H9 (cell line): ENCODE measurements around the gene SPEM3. TPM values are rescaled to one million over a fixed set of nuclear protein-coding genes. Genes with fewer than 3 reads are reported as not detected.
A peak's percentile ranks its signal among the peaks of the same experiment; 100 is the strongest.

ENCODE experiments used
- DNase-seq: peaks from one replicate; pipeline ENCODE4 v3.0.0-alpha.2; 2017
- H2AFZ ChIP-seq: one replicate; pipeline ENCODE4 v1.6.1; 2013; ENCODE audit warnings: mild to moderate bottlenecking, low read length, control low read depth, moderate library complexity
- H2AK5ac ChIP-seq: 2 replicates; pipeline ENCODE4 v1.6.1; 2013; ENCODE audit warnings: low read length, control low read depth, mixed read lengths; ENCODE audit not compliant: insufficient read length
- H2BK120ac ChIP-seq: one replicate; pipeline ENCODE4 v1.6.1; 2013; ENCODE audit warnings: low read depth, mild to moderate bottlenecking, low read length, control low read depth, inconsistent platforms; ENCODE audit not compliant: poor library complexity, severe bottlenecking
- H2BK12ac ChIP-seq: 2 replicates; pipeline ENCODE4 v1.6.1; 2013; ENCODE audit warnings: low read length, control low read depth, mixed read lengths, low read depth; ENCODE audit not compliant: insufficient read length
- H2BK15ac ChIP-seq: 2 replicates; pipeline ENCODE4 v1.6.1; 2013; ENCODE audit warnings: low read depth, low read length, control low read depth
- H2BK20ac ChIP-seq: one replicate; pipeline ENCODE4 v1.6.1; 2013; ENCODE audit warnings: low read depth, mild to moderate bottlenecking, low read length, control low read depth, inconsistent platforms; ENCODE audit not compliant: poor library complexity, severe bottlenecking
- H2BK5ac ChIP-seq: 2 replicates; pipeline ENCODE4 v1.6.1; 2013; ENCODE audit warnings: low read length, control low read depth, mixed read lengths; ENCODE audit not compliant: insufficient read length
- H3K14ac ChIP-seq: 2 replicates; pipeline ENCODE4 v1.6.1; 2013; ENCODE audit warnings: low read length, control low read depth; ENCODE audit not compliant: insufficient read depth
- H3K18ac ChIP-seq: 2 replicates; pipeline ENCODE4 v1.6.1; 2013; ENCODE audit warnings: low read depth, mild to moderate bottlenecking, mixed read lengths, low read length, control low read depth; ENCODE audit not compliant: insufficient read length
- H3K23ac ChIP-seq: 2 replicates; pipeline ENCODE4 v1.6.1; 2013; ENCODE audit warnings: low read length, control low read depth, mixed read lengths, low read depth; ENCODE audit not compliant: insufficient read length
- H3K23me2 ChIP-seq: 2 replicates; pipeline ENCODE4 v1.6.1; 2013; ENCODE audit warnings: low read depth, mild to moderate bottlenecking, mixed read lengths, low read length, control low read depth; ENCODE audit not compliant: insufficient read length, poor library complexity, severe bottlenecking
- H3K27ac ChIP-seq: 2 replicates; pipeline ENCODE4 v1.5.1; 2013; ENCODE audit warnings: low read length, control low read depth, mixed read lengths, low read depth; ENCODE audit not compliant: insufficient read length
- H3K27me3 ChIP-seq: 2 replicates; pipeline ENCODE4 v1.6.1; 2013; ENCODE audit warnings: low read length, control low read depth, inconsistent platforms; ENCODE audit not compliant: insufficient read depth
- H3K4ac ChIP-seq: 2 replicates; pipeline ENCODE4 v1.6.1; 2013; ENCODE audit warnings: low read depth, mild to moderate bottlenecking, control low read depth, inconsistent platforms, low read length, moderate library complexity
- H3K4me1 ChIP-seq: 2 replicates; pipeline ENCODE4 v1.6.1; 2013; ENCODE audit warnings: low read length, control low read depth, inconsistent platforms; ENCODE audit not compliant: insufficient read depth
- H3K4me2 ChIP-seq: 2 replicates; pipeline ENCODE4 v1.6.1; 2013; ENCODE audit warnings: low read length, control low read depth, mixed read lengths; ENCODE audit not compliant: insufficient read length, insufficient read depth
- H3K56ac ChIP-seq: 2 replicates; pipeline ENCODE4 v1.6.1; 2013; ENCODE audit warnings: low read depth, mild to moderate bottlenecking, mixed read lengths, low read length, control low read depth; ENCODE audit not compliant: insufficient read length
- H3K79me1 ChIP-seq: 2 replicates; pipeline ENCODE4 v1.6.1; 2013; ENCODE audit warnings: low read depth, mild to moderate bottlenecking, moderate library complexity, low read length, control low read depth, inconsistent platforms; ENCODE audit not compliant: insufficient read depth, poor library complexity, severe bottlenecking
- H3K79me2 ChIP-seq: 2 replicates; pipeline ENCODE4 v1.6.1; 2013; ENCODE audit warnings: low read length, control low read depth, inconsistent platforms; ENCODE audit not compliant: insufficient read depth
- H3K9ac ChIP-seq: 2 replicates; pipeline ENCODE4 v1.6.1; 2013; ENCODE audit warnings: low read length, control low read depth, mixed read lengths; ENCODE audit not compliant: insufficient read length; ENCODE audit errors: extremely low read depth
- H3K9me3 ChIP-seq: one replicate; pipeline ENCODE4 v1.6.1; 2013; ENCODE audit warnings: low read depth, low read length, inconsistent platforms; ENCODE audit not compliant: control insufficient read depth
- H3T11ph ChIP-seq: one replicate; pipeline ENCODE4 v1.6.1; 2013; ENCODE audit warnings: mild to moderate bottlenecking, low read length, control low read depth, inconsistent platforms
- H4K20me1 ChIP-seq: one replicate; pipeline ENCODE4 v1.6.1; 2013; ENCODE audit not compliant: control insufficient read depth, insufficient read length, insufficient read depth
- H4K5ac ChIP-seq: 2 replicates; pipeline ENCODE4 v1.6.1; 2013; ENCODE audit warnings: low read depth, mild to moderate bottlenecking, mixed read lengths, low read length, control low read depth; ENCODE audit not compliant: insufficient read length
- H4K8ac ChIP-seq: replicated peaks from 2 replicates; pipeline ENCODE4 v1.6.1; 2013; ENCODE audit warnings: low read length, control low read depth, mixed read lengths, low read depth; ENCODE audit not compliant: insufficient read length
- H4K91ac ChIP-seq: 2 replicates; pipeline ENCODE4 v1.6.1; 2013; ENCODE audit warnings: low read depth, mild to moderate bottlenecking, moderate library complexity, mixed read lengths, low read length, control low read depth; ENCODE audit not compliant: insufficient read length
- H3K27ac Mint-ChIP-seq, 3 experiments: 2 replicates in 2 of 3; 3 replicates in 1 of 3; pipeline ENCODE4 v1.8.0; 2020 to 2021; ENCODE audit warnings: mixed read lengths in 3 of 3, mild to moderate bottlenecking in 1 of 3, moderate library complexity in 1 of 3
- H3K27me3 Mint-ChIP-seq: 2 replicates; pipeline ENCODE4 v1.8.0; 2021; ENCODE audit warnings: low read depth, mild to moderate bottlenecking, moderate library complexity, mixed read lengths
- H3K36me3 Mint-ChIP-seq, 3 experiments: 2 replicates in 2 of 3; 3 replicates in 1 of 3; pipeline ENCODE4 v1.8.0; 2020 to 2021; ENCODE audit warnings: low read depth in 3 of 3, mixed read lengths in 3 of 3; ENCODE audit not compliant: insufficient read depth in 1 of 3
- H3K4me1 Mint-ChIP-seq, 2 experiments: 2 replicates each; pipeline ENCODE4 v1.8.0; 2020; ENCODE audit warnings: mixed read lengths in 2 of 2
- H3K4me3 Mint-ChIP-seq, 2 experiments: 2 replicates in 1 of 2; 3 replicates in 1 of 2; pipeline ENCODE4 v1.8.0; 2020 to 2021; ENCODE audit warnings: mild to moderate bottlenecking in 2 of 2, mixed read lengths in 2 of 2, moderate library complexity in 1 of 2
- H3K9me3 Mint-ChIP-seq, 2 experiments: 2 replicates in 1 of 2; 3 replicates in 1 of 2; pipeline ENCODE4 v1.8.0; 2020; ENCODE audit warnings: mild to moderate bottlenecking in 2 of 2, mixed read lengths in 2 of 2, moderate library complexity in 1 of 2
- CTCF ChIP-seq: fragments of 200-600 bp; sonication (generic); conservative IDR thresholded peaks from 3 replicates; pipeline ENCODE4 v1.8.0; 2021; ENCODE audit warnings: antibody characterized with exemption, mild to moderate bottlenecking
- WGBS: extraction: QIAGEN DNeasy Blood & Tissue Kit; methylation state at CpG from one replicate; pipeline ENCODE4 v1.1.7; 2013; ENCODE audit warnings: missing lambda C conversion rate, low lambda C conversion rate, mixed read lengths; ENCODE audit not compliant: insufficient read length; ENCODE audit errors: extremely low coverage; 5-methylcytosine and 5-hydroxymethylcytosine counted together
- total RNA-seq: library from RNA; stranded (reverse); gene quantifications from 2 replicates; pipeline ENCODE4 v1.2.1, GENCODE V29; 2021

Gene SPEM3
- total RNA-seq, 1 experiment from 2014 or later = not detected

- H2AFZ ChIP-seq = no peak overlapping the region
- peaks cover 32% of the 10 kb centered on the region for H3K27me3 Mint-ChIP-seq
- peak overlapping the region; percentile 67 to 99 (median 97); a peak in 6 of 7 replicates for H3K27ac Mint-ChIP-seq
- no peaks in the 10 kb centered on the region for H3K9me3 ChIP-seq
- peak overlapping the region; percentile 93 to 98 for H3K4me3 Mint-ChIP-seq
- no peak overlapping the region for H2BK12ac ChIP-seq
- peaks cover 41 to 49% of the 10 kb centered on the region in 2 experiments for H3K4me1 Mint-ChIP-seq
- DNase-seq = peak; percentile 79
- no peak overlapping the region for H4K91ac ChIP-seq
- no peak overlapping the region; the same call in 1 of the 2 replicates for H3K14ac ChIP-seq
- H3K23ac ChIP-seq = no peak overlapping the region
- H3K79me2 ChIP-seq = no peaks in the 10 kb centered on the region
- peaks cover 0 to 13% (median 2%) of the 10 kb centered on the region in 3 experiments; a peak in 3 of 7 replicates for H3K36me3 Mint-ChIP-seq
- H3K9me3 Mint-ChIP-seq = no peaks in the 10 kb centered on the region; a peak in 1 of 5 replicates
- H3K4ac ChIP-seq = no peak overlapping the region
- no peak overlapping the region for H2BK120ac ChIP-seq
- peaks cover 32% of the 10 kb centered on the region for H3K23me2 ChIP-seq
- no peak overlapping the region for H2AK5ac ChIP-seq
- no peaks in the 10 kb centered on the region for H3K79me1 ChIP-seq
- H2BK5ac ChIP-seq = no peak overlapping the region
- H3K27me3 ChIP-seq = peaks cover 7% of the 10 kb centered on the region
- no peak overlapping the region for H4K5ac ChIP-seq
- no peak overlapping the region for H3K18ac ChIP-seq
- TF ChIP-seq CTCF = peak; percentile 23; the same call in 1 of the 3 replicates
- no peak overlapping the region for H3T11ph ChIP-seq
- no peaks in the 10 kb centered on the region for H4K20me1 ChIP-seq
- WGBS = no CpG with 5 or more reads among the region's 12 CpGs
- no peak overlapping the region for H3K27ac ChIP-seq
- peak overlapping the region; percentile 60 for H3K4me2 ChIP-seq
- H4K8ac ChIP-seq = no peak overlapping the region
- no peak overlapping the region for H2BK15ac ChIP-seq
- H3K56ac ChIP-seq = no peak overlapping the region
- H3K4me1 ChIP-seq = no peaks in the 10 kb centered on the region; the same call in 1 of the 2 replicates
- H2BK20ac ChIP-seq = no peak overlapping the region
- H3K9ac ChIP-seq = no peak overlapping the region
Observed at GRCh38 chr17:7440834-7441195, 12.2 kb downstream of the SPEM3 start.
